GM19193 (cell line): ENCODE measurements around the gene PSTPIP2.

Source experiments
- POLR2A ChIP-seq: IDR thresholded peaks from 4 replicates; pipeline ENCODE4 v1.6.1; 2011; ENCODE audit not compliant: insufficient read depth, insufficient read length; ENCODE audit errors: extremely low read depth

Gene PSTPIP2

GRCh38 chr18:46073474-46074331 is 1.6 kb upstream of the PSTPIP2 start:
- TF ChIP-seq POLR2A = no peak

DNA sequence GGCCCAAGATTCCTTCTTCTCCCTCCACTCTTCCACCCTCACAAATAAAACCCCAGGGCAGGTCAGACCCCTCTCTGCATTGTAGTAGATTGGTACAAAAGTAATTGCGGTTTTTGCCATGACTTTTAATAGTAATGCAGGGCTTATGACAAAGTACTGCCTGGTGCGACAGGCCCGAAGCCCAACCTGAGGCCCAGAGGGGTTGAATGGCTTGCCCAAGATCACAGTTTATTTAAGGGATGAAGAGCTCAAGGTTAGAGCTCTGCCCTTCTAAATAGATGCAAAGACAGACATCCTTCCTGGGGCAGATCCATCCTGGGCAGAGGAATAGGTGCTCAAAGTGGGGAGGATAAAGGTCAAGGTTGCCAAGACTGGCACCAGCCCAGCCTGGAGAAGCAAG is 899 bp upstream of the PSTPIP2 start:
- no peak for TF ChIP-seq POLR2A

DNA sequence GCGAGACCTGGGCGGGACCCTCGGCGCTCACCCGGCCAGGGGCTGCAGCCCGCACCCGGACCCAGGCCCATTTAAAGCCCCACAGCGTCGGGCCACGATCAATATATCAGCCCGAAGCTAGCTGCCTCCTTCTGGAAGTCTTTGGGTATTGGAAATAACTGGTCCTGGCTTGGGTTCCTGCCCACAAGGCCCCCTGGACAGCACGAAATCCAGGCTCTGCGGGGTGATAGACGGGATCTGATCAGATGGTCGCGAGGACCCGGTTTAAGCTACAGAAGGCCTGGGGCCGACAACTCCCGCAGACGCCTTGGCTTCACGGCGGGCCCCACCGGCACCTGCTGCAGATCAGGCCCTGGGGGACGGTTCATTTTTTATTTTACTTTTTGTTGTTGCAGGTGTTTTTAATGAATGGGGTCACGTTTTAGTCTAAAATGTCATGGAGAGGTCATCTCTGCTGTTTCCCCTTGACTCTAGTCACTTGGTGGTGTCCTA is 362 bp upstream of the PSTPIP2 start:
- no peak for TF ChIP-seq POLR2A

DNA sequence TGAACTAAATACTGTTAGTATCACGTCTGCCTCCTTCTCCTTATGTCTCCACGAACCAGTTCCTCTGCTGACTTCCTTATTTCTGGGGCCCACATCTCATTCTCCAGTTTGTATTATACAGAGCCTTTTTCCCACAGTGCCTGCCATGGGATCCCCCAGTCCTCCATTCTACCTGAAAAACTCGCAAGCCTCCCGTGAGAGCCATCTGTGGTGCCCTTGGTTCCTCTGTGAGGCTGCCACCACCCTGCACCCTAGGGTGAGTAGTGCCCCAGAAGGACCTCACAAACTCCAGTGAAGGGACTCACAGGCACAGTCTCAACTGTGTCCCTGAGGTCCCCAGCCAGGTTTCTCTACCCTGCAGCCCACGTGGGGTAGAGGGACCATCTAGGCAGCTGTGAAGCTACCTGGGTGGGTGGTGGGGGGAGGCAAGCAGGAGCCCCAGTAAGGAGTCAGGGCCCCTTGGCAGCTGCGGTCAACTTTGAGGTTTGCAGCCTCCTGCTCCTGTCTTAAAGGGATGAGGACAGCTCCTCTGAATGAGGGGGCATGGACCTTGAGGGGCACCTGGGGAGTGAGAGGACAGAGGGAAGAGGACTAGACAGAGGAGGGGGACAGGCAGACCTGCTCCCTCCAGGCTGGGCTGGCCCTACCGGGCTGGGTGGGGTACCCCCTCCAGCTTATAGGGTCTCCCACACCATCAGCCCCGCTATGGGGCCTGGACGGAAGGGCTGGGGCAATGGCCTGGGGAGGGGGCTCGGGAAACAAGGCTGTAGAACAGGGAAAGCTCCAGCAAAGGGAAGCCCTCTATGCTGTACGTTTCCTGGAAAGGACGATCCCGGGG is 1.0 kb downstream of the PSTPIP2 start:
- TF ChIP-seq POLR2A = no peak

DNA sequence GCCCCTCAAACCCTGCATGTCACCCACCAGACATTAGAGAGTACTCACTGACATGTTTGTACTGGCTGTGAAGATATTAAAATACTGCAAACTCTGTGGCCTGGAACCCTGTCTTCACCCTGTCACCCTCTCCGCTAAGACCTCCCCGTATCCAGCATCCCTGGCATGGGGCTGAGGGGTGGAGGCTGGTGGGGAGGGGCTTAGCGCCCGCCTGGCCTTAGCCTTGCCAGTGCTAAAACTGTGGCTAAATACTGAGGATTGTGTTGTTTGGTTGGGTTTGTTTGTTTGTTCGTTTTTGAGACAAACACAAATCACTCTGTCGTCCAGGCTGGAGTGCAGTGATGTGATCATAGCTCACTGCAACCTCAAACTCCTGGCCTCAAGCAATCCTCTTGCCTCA is 1.8 kb downstream of the PSTPIP2 start:
- TF ChIP-seq POLR2A = no peak

DNA sequence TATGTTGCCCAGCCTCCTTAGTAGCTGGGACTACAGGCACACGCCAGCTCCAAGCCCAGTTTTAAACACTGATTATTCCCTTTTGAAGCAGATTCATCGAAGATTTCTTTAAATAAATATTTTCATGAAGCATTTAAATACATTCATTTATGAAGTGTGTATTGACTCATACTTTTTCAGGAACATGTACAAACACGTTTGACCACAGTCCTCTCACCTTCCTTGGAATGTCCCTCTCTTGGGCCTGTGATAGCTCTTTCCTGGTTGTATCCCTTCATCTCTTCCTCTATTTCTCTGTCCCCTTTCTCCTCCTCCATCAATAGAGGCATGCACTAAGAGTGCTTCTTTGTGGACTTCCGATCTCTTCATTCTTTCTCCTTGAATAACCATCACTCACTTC is 2.5 kb downstream of the PSTPIP2 start:
- TF ChIP-seq POLR2A = no peak

GRCh38 chr18:46068763-46069162 is 3.3 kb downstream of the PSTPIP2 start:
- no peak for TF ChIP-seq POLR2A

GRCh38 chr18:46067438-46068007 is 4.5 kb downstream of the PSTPIP2 start:
- TF ChIP-seq POLR2A = no peak

DNA sequence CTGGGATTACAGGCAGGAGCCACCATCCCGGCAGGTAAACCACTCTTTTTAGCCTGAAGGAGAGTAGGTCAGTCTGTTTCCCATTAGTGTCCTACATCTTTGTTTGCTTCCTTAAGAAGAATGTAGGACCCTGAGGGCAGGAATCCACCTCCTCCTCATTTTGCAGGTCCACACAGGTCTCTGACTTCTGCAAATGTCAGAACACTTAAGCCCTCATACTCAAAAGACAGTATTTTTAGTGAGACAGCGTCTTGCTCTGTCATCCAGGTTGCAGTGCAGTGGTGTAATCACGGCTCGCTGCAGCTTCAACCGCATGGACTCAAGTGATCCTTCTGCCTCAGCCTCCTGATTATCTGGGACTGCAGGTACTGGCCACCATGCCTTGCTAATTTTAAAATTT is 9.3 kb downstream of the PSTPIP2 start:
- no peak for TF ChIP-seq POLR2A

GRCh38 chr18:46061796-46062195 is 10.3 kb downstream of the PSTPIP2 start:
- no peak for TF ChIP-seq POLR2A

GRCh38 chr18:46061387-46061786 is 10.7 kb downstream of the PSTPIP2 start:
- TF ChIP-seq POLR2A = no peak

DNA sequence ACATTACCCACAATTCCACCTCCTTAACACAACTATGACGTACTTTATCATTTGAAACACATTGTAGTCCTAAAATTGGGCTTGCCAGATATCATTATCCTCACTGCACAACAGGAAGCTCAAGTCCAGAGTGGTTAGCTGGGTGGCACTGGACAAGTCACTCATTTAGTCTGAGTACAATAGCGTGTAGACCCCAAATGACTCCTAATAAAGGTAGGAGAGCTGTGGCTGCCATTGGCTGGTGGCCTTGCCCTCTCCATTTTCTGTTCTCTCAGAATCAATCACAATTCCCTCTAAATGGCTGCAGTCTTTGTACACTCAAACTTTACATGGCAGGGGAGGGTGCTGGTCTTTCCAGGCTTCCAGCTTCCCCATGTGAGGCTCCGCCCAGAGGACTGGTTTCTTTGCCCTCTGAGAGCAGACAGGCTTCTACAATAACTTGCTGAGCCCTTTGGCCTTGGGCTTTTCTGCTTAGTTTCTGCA is 11.7 kb downstream of the PSTPIP2 start:
- no peak for TF ChIP-seq POLR2A

- no peak for TF ChIP-seq POLR2A
These were observed 16.2 kb downstream of the PSTPIP2 start for GRCh38 chr18:46055838-46056230.

GRCh38 chr18:46054956-46055837 is 16.9 kb downstream of the PSTPIP2 start:
- no peak for TF ChIP-seq POLR2A
